Peyer's patch (tissue), 4 donors: ENCODE results near the gene NIPA2.

Experiments used
- CTCF ChIP-seq, 6 experiments: fragments of 450-650 bp in 4 of 6; fragments of 200-600 bp in 2 of 6; sonication (generic) in 1 of 6; IDR thresholded peaks; one replicate each; pipeline ENCODE4 v1.5.1; 2017 to 2019; ENCODE audit warnings: antibody characterized with exemption in 6 of 6, mild to moderate bottlenecking in 3 of 6, moderate library complexity in 1 of 6
- POLR2A ChIP-seq, 2 donors: fragments of 450-650 bp; IDR thresholded peaks; one replicate each; pipeline ENCODE4 v1.5.1; 2017; ENCODE audit warnings: antibody characterized with exemption in 2 of 2, mild to moderate bottlenecking in 2 of 2, moderate library complexity in 2 of 2

GRCh38 chr15:22908830-22909229, 70.4 kb downstream of the NIPA2 start:
- TF ChIP-seq CTCF (IDR thresholded peaks at IDR 0.05) (no peak), POLR2A (IDR thresholded peaks at IDR 0.05) (no peak)
